ENCODE results near the gene ZNF23. TPM values are rescaled to one million over a fixed set of nuclear protein-coding genes. Genes with fewer than 3 reads are reported as not detected.

Gene ZNF23
- total RNA-seq, 1 donor from 2014 or later, result 7.9 TPM

DNA sequence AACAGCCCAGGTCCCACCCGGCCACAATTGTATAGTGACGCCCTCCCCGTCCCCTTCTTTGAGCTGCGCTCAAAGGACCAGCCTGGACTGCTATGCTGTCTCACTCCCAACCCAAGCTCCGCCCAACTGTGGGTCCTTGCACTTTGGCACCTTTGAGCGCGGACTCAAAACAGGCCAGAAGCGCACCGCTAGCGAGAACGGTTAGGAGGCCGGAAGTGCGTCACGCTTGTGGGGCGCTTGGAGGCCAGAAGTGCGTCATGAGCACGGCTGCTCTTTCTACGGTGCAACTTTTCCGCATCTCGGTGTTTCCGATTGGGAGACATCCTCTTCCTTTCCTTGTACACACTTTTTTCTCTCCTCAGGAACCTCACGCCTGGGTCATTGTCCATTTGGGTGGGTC is 27.1 kb upstream of the ZNF23 start, which contains the start of gene ZNF19:
TSS of gene ZNF19 (minus strand) at position 203 of the 400 bp plus-strand sequence. CDS start 7,210 bp downstream, outside the sequence.
- TF ChIP-seq, protein P1, sequence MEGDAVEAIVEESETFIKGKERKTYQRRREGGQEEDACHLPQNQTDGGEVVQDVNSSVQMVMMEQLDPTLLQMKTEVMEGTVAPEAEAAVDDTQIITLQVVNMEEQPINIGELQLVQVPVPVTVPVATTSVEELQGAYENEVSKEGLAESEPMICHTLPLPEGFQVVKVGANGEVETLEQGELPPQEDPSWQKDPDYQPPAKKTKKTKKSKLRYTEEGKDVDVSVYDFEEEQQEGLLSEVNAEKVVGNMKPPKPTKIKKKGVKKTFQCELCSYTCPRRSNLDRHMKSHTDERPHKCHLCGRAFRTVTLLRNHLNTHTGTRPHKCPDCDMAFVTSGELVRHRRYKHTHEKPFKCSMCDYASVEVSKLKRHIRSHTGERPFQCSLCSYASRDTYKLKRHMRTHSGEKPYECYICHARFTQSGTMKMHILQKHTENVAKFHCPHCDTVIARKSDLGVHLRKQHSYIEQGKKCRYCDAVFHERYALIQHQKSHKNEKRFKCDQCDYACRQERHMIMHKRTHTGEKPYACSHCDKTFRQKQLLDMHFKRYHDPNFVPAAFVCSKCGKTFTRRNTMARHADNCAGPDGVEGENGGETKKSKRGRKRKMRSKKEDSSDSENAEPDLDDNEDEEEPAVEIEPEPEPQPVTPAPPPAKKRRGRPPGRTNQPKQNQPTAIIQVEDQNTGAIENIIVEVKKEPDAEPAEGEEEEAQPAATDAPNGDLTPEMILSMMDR (IDR thresholded peaks at IDR 0.05; ENCODE audit: insufficient read depth, low read length, severe bottlenecking), result no peak
- no peak for DNase-seq (ENCODE audit: low read depth)

DNA sequence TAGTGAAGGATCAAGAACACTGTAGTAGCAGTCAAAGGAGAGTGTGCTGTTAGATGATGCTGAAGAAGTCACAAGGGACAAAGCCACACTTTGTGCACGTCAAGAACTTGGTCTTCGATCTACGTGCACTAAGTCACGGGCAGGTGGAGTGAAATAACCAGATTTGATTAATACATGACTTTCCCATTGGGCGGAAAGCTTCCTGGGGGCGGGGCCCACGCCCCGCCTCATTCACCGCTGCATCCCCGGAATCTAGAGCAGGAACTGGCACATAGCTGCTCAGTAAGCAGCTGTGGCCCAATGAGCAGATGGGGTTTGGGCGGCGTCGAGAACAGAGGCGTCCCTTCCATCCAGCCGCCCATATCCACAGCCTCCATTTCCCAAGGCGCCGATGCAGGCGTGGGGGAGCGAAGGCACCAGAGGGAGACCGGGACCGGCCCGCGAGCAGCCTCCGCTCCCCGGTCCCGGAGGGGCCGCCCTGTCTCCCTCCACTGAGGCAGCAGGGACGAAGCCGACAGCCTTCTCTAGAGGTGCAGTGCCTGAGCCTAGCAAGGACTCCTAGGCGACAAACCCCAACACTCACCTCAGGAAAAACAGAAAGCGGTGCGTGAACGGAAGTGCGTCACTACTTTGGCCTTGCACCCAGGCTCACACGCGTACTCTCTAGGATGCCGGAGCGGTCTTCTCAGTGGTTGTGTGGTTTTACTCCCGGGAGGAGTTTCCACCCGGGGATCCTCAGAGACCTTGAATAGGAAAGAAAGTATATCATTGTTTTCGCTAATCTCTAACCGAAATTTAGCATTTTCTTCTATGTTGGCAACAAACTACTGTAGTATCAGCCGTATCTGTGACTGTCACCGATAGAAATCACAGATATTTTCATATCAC is 22.2 kb upstream of the ZNF23 start:
- DNase-seq (ENCODE audit: low read depth) (peak; percentile 85), FAIRE-seq (no peak)
- Histone ChIP-seq H3K36me3 (ENCODE audit: control insufficient read depth, insufficient read depth, low read length) (no peaks in the 10 kb centered on the region), H3K27me3 (ENCODE audit: control insufficient read depth, insufficient read depth, low read length) (no peaks in the 10 kb centered on the region), H3K4me3 (ENCODE audit: low read depth, low read length) (peak overlapping the region; percentile 94)
- TF ChIP-seq, protein P1 (IDR thresholded peaks at IDR 0.05; ENCODE audit: insufficient read depth, low read length, severe bottlenecking), result no peak

More for the DNA sequence above, 27.1 kb upstream of the ZNF23 start, which contains the start of gene ZNF19:
- no peaks in the 10 kb centered on the region for H3K27me3 ChIP-seq (ENCODE audit: control insufficient read depth, insufficient read depth, low read length)
- no peaks in the 10 kb centered on the region for H3K36me3 ChIP-seq (ENCODE audit: control insufficient read depth, insufficient read depth, low read length)
- no peak for FAIRE-seq
- H3K4me3 ChIP-seq (ENCODE audit: low read depth, low read length), result no peak within 1 kb of the TSS

DNA sequence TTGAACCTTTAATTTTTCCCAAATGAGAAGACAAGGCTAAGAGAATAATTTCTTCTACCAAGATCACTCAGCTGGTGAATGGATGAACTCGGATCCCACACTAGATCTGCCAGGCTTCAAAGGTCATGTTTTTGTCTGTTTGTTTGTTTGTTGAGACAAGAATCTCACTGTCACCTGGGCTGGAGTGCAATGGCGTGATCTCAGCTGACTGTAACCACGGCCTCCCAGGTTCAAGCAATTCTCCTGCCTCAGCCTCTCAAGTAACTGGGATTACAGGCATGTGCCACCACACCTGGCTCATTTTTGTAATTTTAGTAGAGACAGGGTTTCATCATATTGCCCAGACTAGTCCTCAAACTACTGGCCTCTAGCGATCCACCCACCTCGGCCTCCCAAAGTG is 20.5 kb upstream of the ZNF23 start:
- Histone ChIP-seq H3K27me3 (ENCODE audit: control insufficient read depth, insufficient read depth, low read length) (no peaks in the 10 kb centered on the region), H3K4me3 (ENCODE audit: low read depth, low read length) (no peak overlapping the region), H3K36me3 (ENCODE audit: control insufficient read depth, insufficient read depth, low read length) (no peaks in the 10 kb centered on the region)
- TF ChIP-seq, protein P1 (IDR thresholded peaks at IDR 0.05; ENCODE audit: insufficient read depth, low read length, severe bottlenecking), result no peak
- FAIRE-seq (no peak), DNase-seq (ENCODE audit: low read depth) (no peak)

DNA sequence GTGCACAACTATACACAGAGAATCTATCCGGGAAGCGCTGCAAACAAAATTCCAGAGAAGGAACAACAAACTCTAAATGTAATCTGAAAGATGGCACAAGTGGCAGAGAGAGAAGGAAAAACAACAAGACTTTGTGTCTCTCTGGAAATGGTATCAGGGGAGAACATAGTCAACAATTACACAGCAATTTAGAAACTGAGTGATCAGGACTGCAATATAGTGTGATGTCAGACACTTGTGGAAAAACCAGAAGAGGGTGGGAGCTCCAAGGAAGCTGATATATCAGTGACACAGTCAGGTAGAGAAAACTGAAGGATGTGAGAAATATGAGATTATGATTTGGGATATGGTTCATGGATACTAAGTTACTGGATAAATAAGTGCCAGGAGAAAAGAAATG is 18.9 kb upstream of the ZNF23 start:
- FAIRE-seq, result no peak
- no peak for DNase-seq (ENCODE audit: low read depth)
- Histone ChIP-seq H3K36me3 (ENCODE audit: control insufficient read depth, insufficient read depth, low read length) (no peaks in the 10 kb centered on the region), H3K27me3 (ENCODE audit: control insufficient read depth, insufficient read depth, low read length) (no peaks in the 10 kb centered on the region), H3K4me3 (ENCODE audit: low read depth, low read length) (no peak overlapping the region)
- TF ChIP-seq, protein P1 (IDR thresholded peaks at IDR 0.05; ENCODE audit: insufficient read depth, low read length, severe bottlenecking), result no peak

DNA sequence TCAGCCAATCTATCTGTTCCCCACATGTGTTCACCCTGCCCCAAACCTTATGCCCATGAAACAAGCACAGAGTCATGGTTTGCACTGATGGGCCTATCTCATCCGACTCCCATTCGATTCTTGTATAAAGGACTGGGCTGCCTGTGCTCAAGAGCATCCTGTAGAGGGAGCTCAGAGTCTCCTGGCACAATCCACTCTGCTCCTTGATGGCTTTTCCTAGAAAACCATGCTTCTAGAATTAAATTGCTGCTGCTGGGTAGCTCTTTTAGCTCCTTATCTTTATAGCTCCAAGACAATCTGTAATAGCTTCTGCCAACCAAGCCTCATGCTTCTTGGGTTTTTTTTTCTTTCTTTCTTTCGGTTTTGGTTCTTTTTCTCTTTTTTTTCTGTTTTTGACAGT is 17.4 kb upstream of the ZNF23 start:
- FAIRE-seq, result no peak
- TF ChIP-seq, protein P1 (IDR thresholded peaks at IDR 0.05; ENCODE audit: insufficient read depth, low read length, severe bottlenecking), result peak; percentile 68
- DNase-seq (ENCODE audit: low read depth), result peak; percentile 35
- Histone ChIP-seq H3K4me3 (ENCODE audit: low read depth, low read length) (no peak overlapping the region), H3K36me3 (ENCODE audit: control insufficient read depth, insufficient read depth, low read length) (peaks cover 1% of the 10 kb centered on the region), H3K27me3 (ENCODE audit: control insufficient read depth, insufficient read depth, low read length) (no peaks in the 10 kb centered on the region)
